Measurements from ENCODE around the gene FADS2. TPM values are rescaled to one million over a fixed set of nuclear protein-coding genes. Genes with fewer than 3 reads are reported as not detected.

The FADS2 gene
- total and polyA plus RNA-seq, 10 of the 15 experiments (the other 5 are each of a cell fraction or from before 2014, with no cell fraction given): 3.3 to 313 (median 149) TPM

DNA sequence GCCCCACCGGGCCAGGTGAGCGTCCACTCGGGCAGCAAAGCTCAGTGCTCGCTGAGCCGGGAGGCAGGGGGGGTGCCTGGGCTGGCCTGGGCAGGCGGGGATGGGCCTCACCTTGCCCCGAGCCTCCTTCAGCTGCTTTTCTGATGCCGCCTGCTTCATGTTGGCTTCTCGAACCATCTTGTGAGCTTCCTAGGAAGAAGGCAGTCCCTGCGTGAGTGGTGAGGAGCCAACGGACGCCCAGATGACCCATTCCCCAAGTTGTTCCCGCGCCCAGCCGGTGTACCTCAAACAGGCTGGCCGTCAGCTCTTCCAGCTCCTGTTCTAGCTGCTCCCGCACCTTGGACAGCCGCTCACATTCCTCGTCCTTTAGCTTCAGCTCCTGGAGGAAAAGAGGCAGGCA lies 79.2 kb downstream of the FADS2 start:
- BruUV-seq (replicated peaks): no TSS peak
- intact Hi-C loops (cut with micrococcal nuclease; ENCODE audit: unreplicated experiment) (no loop called here), in situ Hi-C loops (cut with MboI) (no loop called here)
- no peak overlapping the region for H2AFZ ChIP-seq (ENCODE audit: control insufficient read depth, low read depth, low read length)
- ChIA-PET POLR2A (interaction anchor here (0.5 kb wide), 1 partner anchor 37 kb away, joined by 4 read pairs; no protein-coding TSS in a partner anchor), SMC1A (ENCODE audit: uncharacterized antibody, unreplicated experiment) (interaction anchor here (1.0 kb wide), 1 partner anchor 174 kb away, joined by 4 read pairs; no protein-coding TSS in a partner anchor), RAD21 (ENCODE audit: unreplicated experiment) (interaction anchor here (1.1 to 2.1 kb wide), 2 partner anchors 41 to 175 kb away, joined by 3 to 9 read pairs; no protein-coding TSS in a partner anchor), CTCF (interaction anchor here (0.6 to 3.7 kb wide), 4 partner anchors 8 to 109 kb away, joined by 3 to 22 read pairs (median 4); no protein-coding TSS in a partner anchor)
- no peak overlapping the region for H3K4me2 ChIP-seq (ENCODE audit: control insufficient read depth, insufficient read depth)
- H3K27me3 ChIP-seq (replicated peaks in 1 of 2; ENCODE audit: control insufficient read depth in 2 of 2, insufficient read depth in 2 of 2, low read length in 1 of 2): peaks cover 0 to 1% of the 10 kb centered on the region in 2 experiments; a peak in 1 of 4 replicates
- H3K4me1 ChIP-seq (ENCODE audit: control insufficient read depth, insufficient read depth, low read length): no peaks in the 10 kb centered on the region
- ATAC-seq (no peak), DNase-seq (ENCODE audit: low read depth, low spot score) (no peak), FAIRE-seq (no peak)
- no peak overlapping the region for H3K4me3 ChIP-seq
- no peaks in the 10 kb centered on the region for H3K36me3 ChIP-seq (ENCODE audit: control insufficient read depth in 2 of 2, insufficient read depth in 2 of 2, low read length in 1 of 2)
- no peak overlapping the region for H3K9ac ChIP-seq (ENCODE audit: control insufficient read depth, insufficient read depth, low read length)
- H3K27ac ChIP-seq (ENCODE audit: control insufficient read depth, insufficient read depth): no peak overlapping the region
- WGBS (ENCODE audit: insufficient coverage, insufficient replicate concordance, low lambda C conversion rate, missing lambda C conversion rate): 41% methylated on average over 19 of the region's 19 CpGs
- no peaks in the 10 kb centered on the region for H3K9me3 ChIP-seq (replicated peaks; ENCODE audit: control insufficient read depth, insufficient read depth, low read length)
- no peaks in the 10 kb centered on the region for H3K79me2 ChIP-seq (ENCODE audit: control insufficient read depth, insufficient read depth, low read length)
- H4K20me1 ChIP-seq (ENCODE audit: control insufficient read depth, insufficient read depth): no peaks in the 10 kb centered on the region
- TF ChIP-seq, protein P1, sequence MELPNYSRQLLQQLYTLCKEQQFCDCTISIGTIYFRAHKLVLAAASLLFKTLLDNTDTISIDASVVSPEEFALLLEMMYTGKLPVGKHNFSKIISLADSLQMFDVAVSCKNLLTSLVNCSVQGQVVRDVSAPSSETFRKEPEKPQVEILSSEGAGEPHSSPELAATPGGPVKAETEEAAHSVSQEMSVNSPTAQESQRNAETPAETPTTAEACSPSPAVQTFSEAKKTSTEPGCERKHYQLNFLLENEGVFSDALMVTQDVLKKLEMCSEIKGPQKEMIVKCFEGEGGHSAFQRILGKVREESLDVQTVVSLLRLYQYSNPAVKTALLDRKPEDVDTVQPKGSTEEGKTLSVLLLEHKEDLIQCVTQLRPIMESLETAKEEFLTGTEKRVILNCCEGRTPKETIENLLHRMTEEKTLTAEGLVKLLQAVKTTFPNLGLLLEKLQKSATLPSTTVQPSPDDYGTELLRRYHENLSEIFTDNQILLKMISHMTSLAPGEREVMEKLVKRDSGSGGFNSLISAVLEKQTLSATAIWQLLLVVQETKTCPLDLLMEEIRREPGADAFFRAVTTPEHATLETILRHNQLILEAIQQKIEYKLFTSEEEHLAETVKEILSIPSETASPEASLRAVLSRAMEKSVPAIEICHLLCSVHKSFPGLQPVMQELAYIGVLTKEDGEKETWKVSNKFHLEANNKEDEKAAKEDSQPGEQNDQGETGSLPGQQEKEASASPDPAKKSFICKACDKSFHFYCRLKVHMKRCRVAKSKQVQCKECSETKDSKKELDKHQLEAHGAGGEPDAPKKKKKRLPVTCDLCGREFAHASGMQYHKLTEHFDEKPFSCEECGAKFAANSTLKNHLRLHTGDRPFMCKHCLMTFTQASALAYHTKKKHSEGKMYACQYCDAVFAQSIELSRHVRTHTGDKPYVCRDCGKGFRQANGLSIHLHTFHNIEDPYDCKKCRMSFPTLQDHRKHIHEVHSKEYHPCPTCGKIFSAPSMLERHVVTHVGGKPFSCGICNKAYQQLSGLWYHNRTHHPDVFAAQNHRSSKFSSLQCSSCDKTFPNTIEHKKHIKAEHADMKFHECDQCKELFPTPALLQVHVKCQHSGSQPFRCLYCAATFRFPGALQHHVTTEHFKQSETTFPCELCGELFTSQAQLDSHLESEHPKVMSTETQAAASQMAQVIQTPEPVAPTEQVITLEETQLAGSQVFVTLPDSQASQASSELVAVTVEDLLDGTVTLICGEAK (IDR thresholded peaks at IDR 0.05; ENCODE audit: borderline replicate concordance): no peak
- TF ChIP-seq TBL1XR1 (IDR thresholded peaks at IDR 0.05; ENCODE audit: low read depth, low read length) (no peak), CHD1 (IDR thresholded peaks at IDR 0.05; ENCODE audit: low read depth, low read length) (no peak), ZZZ3 (IDR thresholded peaks at IDR 0.05; ENCODE audit: control insufficient read depth, insufficient read length, low read depth) (no peak), PML (IDR thresholded peaks at IDR 0.05; ENCODE audit: low read length) (no peak), RAD21 (IDR thresholded peaks at IDR 0.05; ENCODE audit: insufficient read depth, low read depth, low read length) (no peak), MEF2B (IDR thresholded peaks at IDR 0.05; ENCODE audit: partially characterized antibody, poor library complexity, severe bottlenecking) (no peak), ETV6 (conservative IDR thresholded peaks at IDR 0.05 in 1 of 2, IDR thresholded peaks at IDR 0.05 in 1 of 2; ENCODE audit: borderline replicate concordance in 1 of 2, low read depth in 1 of 2) (no peak), TAF1 (IDR thresholded peaks at IDR 0.05; ENCODE audit: borderline replicate concordance, low read depth, low read length) (no peak)
- TF ChIP-seq, protein P2, sequence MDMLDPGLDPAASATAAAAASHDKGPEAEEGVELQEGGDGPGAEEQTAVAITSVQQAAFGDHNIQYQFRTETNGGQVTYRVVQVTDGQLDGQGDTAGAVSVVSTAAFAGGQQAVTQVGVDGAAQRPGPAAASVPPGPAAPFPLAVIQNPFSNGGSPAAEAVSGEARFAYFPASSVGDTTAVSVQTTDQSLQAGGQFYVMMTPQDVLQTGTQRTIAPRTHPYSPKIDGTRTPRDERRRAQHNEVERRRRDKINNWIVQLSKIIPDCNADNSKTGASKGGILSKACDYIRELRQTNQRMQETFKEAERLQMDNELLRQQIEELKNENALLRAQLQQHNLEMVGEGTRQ (IDR thresholded peaks at IDR 0.05; ENCODE audit: borderline replicate concordance, low read depth, low read length): no peak
- TF ChIP-seq, protein P3, sequence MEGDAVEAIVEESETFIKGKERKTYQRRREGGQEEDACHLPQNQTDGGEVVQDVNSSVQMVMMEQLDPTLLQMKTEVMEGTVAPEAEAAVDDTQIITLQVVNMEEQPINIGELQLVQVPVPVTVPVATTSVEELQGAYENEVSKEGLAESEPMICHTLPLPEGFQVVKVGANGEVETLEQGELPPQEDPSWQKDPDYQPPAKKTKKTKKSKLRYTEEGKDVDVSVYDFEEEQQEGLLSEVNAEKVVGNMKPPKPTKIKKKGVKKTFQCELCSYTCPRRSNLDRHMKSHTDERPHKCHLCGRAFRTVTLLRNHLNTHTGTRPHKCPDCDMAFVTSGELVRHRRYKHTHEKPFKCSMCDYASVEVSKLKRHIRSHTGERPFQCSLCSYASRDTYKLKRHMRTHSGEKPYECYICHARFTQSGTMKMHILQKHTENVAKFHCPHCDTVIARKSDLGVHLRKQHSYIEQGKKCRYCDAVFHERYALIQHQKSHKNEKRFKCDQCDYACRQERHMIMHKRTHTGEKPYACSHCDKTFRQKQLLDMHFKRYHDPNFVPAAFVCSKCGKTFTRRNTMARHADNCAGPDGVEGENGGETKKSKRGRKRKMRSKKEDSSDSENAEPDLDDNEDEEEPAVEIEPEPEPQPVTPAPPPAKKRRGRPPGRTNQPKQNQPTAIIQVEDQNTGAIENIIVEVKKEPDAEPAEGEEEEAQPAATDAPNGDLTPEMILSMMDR (IDR thresholded peaks at IDR 0.05 in 2 of 3, conservative IDR thresholded peaks at IDR 0.05 in 1 of 3; ENCODE audit: control insufficient read depth in 2 of 3, extremely low read depth in 1 of 3, insufficient read depth in 1 of 3, low read depth in 3 of 3, low read length in 3 of 3): no peak
- TF ChIP-seq, protein P4, sequence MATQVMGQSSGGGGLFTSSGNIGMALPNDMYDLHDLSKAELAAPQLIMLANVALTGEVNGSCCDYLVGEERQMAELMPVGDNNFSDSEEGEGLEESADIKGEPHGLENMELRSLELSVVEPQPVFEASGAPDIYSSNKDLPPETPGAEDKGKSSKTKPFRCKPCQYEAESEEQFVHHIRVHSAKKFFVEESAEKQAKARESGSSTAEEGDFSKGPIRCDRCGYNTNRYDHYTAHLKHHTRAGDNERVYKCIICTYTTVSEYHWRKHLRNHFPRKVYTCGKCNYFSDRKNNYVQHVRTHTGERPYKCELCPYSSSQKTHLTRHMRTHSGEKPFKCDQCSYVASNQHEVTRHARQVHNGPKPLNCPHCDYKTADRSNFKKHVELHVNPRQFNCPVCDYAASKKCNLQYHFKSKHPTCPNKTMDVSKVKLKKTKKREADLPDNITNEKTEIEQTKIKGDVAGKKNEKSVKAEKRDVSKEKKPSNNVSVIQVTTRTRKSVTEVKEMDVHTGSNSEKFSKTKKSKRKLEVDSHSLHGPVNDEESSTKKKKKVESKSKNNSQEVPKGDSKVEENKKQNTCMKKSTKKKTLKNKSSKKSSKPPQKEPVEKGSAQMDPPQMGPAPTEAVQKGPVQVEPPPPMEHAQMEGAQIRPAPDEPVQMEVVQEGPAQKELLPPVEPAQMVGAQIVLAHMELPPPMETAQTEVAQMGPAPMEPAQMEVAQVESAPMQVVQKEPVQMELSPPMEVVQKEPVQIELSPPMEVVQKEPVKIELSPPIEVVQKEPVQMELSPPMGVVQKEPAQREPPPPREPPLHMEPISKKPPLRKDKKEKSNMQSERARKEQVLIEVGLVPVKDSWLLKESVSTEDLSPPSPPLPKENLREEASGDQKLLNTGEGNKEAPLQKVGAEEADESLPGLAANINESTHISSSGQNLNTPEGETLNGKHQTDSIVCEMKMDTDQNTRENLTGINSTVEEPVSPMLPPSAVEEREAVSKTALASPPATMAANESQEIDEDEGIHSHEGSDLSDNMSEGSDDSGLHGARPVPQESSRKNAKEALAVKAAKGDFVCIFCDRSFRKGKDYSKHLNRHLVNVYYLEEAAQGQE (IDR thresholded peaks at IDR 0.05; ENCODE audit: low read depth, low read length): no peak

Measured in GM12878 (cell line).